Astrocyte of the cerebellum (primary cell): Measurements from ENCODE around the gene KMT2A.

Source experiments
- DNase-seq: peaks from one replicate; pipeline ENCODE4 v3.0.0-alpha.2; 2011; ENCODE audit warnings: low read depth
- H3K4me3 ChIP-seq: 2 replicates; pipeline ENCODE4 v1.5.1; 2011; ENCODE audit warnings: mild to moderate bottlenecking, low read depth, low read length, moderate library complexity
- CTCF ChIP-seq: IDR thresholded peaks from 2 replicates; pipeline ENCODE4 v1.5.1; 2012; ENCODE audit warnings: low read length, low read depth, moderate library complexity, mild to moderate bottlenecking; ENCODE audit errors: missing control alignments
- in situ Hi-C: cut with HindIII; loops from 2 replicates; pipeline ENCODE4 v1.10.0; 2017; ENCODE audit warnings: low sequenced_read_pairs

KMT2A gene

GRCh38 chr11:118439646-118440045 is 3.4 kb downstream of the KMT2A start:
- no peak overlapping the region for H3K4me3 ChIP-seq
- in situ Hi-C loops, result no loop called here
- TF ChIP-seq CTCF, result no peak
- DNase-seq, result no peak

GRCh38 chr11:118441770-118442275 is 5.5 kb downstream of the KMT2A start:
- no peak overlapping the region for H3K4me3 ChIP-seq
- TF ChIP-seq CTCF, result no peak
- DNase-seq, result no peak
- in situ Hi-C loops, result no loop called here

- no peak for TF ChIP-seq CTCF
- no peak overlapping the region for H3K4me3 ChIP-seq
- no peak for DNase-seq
- in situ Hi-C loops, result no loop called here
Measured at GRCh38 chr11:118442301-118442700, 6.0 kb downstream of the KMT2A start.

- H3K4me3 ChIP-seq, result no peak overlapping the region
- no peak for TF ChIP-seq CTCF
- in situ Hi-C loops, result no loop called here
- DNase-seq, result no peak
Measured at GRCh38 chr11:118442908-118443589, 6.8 kb downstream of the KMT2A start.

GRCh38 chr11:118443590-118444218 is 7.4 kb downstream of the KMT2A start:
- in situ Hi-C loops, result no loop called here
- DNase-seq, result no peak
- no peak overlapping the region for H3K4me3 ChIP-seq
- TF ChIP-seq CTCF, result no peak

- H3K4me3 ChIP-seq, result no peak overlapping the region
- TF ChIP-seq CTCF, result no peak
- in situ Hi-C loops, result no loop called here
- no peak for DNase-seq
Measured at GRCh38 chr11:118447423-118447822, 11.1 kb downstream of the KMT2A start.
